Activated CD8-positive, alpha-beta memory T cell treated with anti-CD3 and anti-CD28 coated beads, Interleukin-2, amount 10 ng/mL, durations not matched to agents 7 days and 5 days (primary cell): ENCODE measurements around the gene ZNF264. TPM values are rescaled to one million over a fixed set of nuclear protein-coding genes. Genes with fewer than 3 reads are reported as not detected.
A peak's percentile ranks its signal among the peaks of the same experiment; 100 is the strongest.
"Not testable (repeated sequence)": the region's sequence is repeated elsewhere in the genome, so short reads cannot be mapped to it uniquely, and the experiment has no call there.

ENCODE experiments used
- ATAC-seq: fragments of 150-1000 bp; cut with Tn5 transposase; one replicate; pipeline ENCODE4 v1.10.0; 2021; ENCODE audit warnings: moderate library complexity
- CTCF ChIA-PET: fragments of 350-600 bp; sonication (Branson Sonifier 250); formaldehyde crosslinking; loops from one replicate; lab custom pipeline; 2021; ENCODE audit warnings: antibody characterized with exemption; lab: Charles Lee
- DNase-seq: peaks from one replicate; pipeline ENCODE4 v3.0.0-alpha.2; 2020
- H3K27ac Mint-ChIP-seq: one replicate; pipeline ENCODE4 v1.8.0; 2021; ENCODE audit warnings: mild to moderate bottlenecking, mixed read lengths
- H3K27me3 Mint-ChIP-seq: one replicate; pipeline ENCODE4 v1.8.0; 2021; ENCODE audit warnings: mixed read lengths
- H3K36me3 Mint-ChIP-seq: one replicate; pipeline ENCODE4 v1.8.0; 2021; ENCODE audit warnings: mild to moderate bottlenecking, mixed read lengths
- H3K4me1 Mint-ChIP-seq: one replicate; pipeline ENCODE4 v1.8.0; 2021; ENCODE audit warnings: mixed read lengths
- H3K4me3 Mint-ChIP-seq: one replicate; pipeline ENCODE4 v1.8.0; 2021; ENCODE audit warnings: mild to moderate bottlenecking, moderate library complexity, mixed read lengths
- H3K9me3 Mint-ChIP-seq: one replicate; pipeline ENCODE4 v1.8.0; 2022; ENCODE audit warnings: low read depth, mixed read lengths
- total RNA-seq, 2 experiments: library from RNA; stranded (reverse); gene quantifications; one replicate each; pipeline ENCODE4 v1.2.3, GENCODE V29; 2021

Gene ZNF264
- total RNA-seq: 10 to 100 TPM; 27.5 to 40.4 TPM

- peaks cover 26% of the 10 kb centered on the region for H3K4me1 Mint-ChIP-seq
- peak; percentile 97 for ATAC-seq
- peaks cover 20% of the 10 kb centered on the region for H3K9me3 Mint-ChIP-seq
- H3K4me3 Mint-ChIP-seq: peak within 1 kb of the TSS; percentile 94
- H3K36me3 Mint-ChIP-seq: peaks cover 64% of the 10 kb centered on the region
- CTCF ChIA-PET: interaction anchor here (0.9 to 1.4 kb wide), 3 partner anchors 22 to 198 kb away, joined by 3 to 4 read pairs (median 3); no protein-coding TSS in a partner anchor
- H3K27ac Mint-ChIP-seq: peak within 1 kb of the TSS; percentile 90
- H3K27me3 Mint-ChIP-seq: peaks cover 3% of the 10 kb centered on the region
- DNase-seq: peak; percentile 92
Observed at GRCh38 chr19:57191141-57192076, at the start of gene ZNF264. Gene ZNF264, plus strand, starts transcription at chr19:57191500. Its CDS starts 414 bp downstream, at chr19:57191914.

- no peaks in the 10 kb centered on the region for H3K27me3 Mint-ChIP-seq
- DNase-seq: no peak
- H3K4me1 Mint-ChIP-seq: no peaks in the 10 kb centered on the region
- H3K36me3 Mint-ChIP-seq: peaks cover 3% of the 10 kb centered on the region
- no peak overlapping the region for H3K27ac Mint-ChIP-seq
- no peak overlapping the region for H3K4me3 Mint-ChIP-seq
- no peak for ATAC-seq
- CTCF ChIA-PET: no interaction called here
- H3K9me3 Mint-ChIP-seq: peaks cover 19% of the 10 kb centered on the region
Observed at GRCh38 chr19:57141699-57142098, 49.6 kb upstream of the ZNF264 start.

- H3K27me3 Mint-ChIP-seq: no peaks in the 10 kb centered on the region
- peaks cover 9% of the 10 kb centered on the region for H3K9me3 Mint-ChIP-seq
- CTCF ChIA-PET: no interaction called here
- DNase-seq: no peak
- ATAC-seq: no peak
- H3K36me3 Mint-ChIP-seq: no peaks in the 10 kb centered on the region
- H3K4me3 Mint-ChIP-seq: no peak overlapping the region
- no peaks in the 10 kb centered on the region for H3K4me1 Mint-ChIP-seq
- no peak overlapping the region for H3K27ac Mint-ChIP-seq
Observed at GRCh38 chr19:57152921-57153320, 38.4 kb upstream of the ZNF264 start.

- Mint-ChIP-seq H3K4me3 (no peak overlapping the region), H3K27ac (no peak overlapping the region), H3K36me3 (peaks cover 3% of the 10 kb centered on the region), H3K27me3 (no peaks in the 10 kb centered on the region), H3K9me3 (peaks cover 15% of the 10 kb centered on the region), H3K4me1 (no peaks in the 10 kb centered on the region)
- no peak for ATAC-seq
- DNase-seq: no peak
- CTCF ChIA-PET: no interaction called here
Observed at GRCh38 chr19:57161985-57162539, 29.2 kb upstream of the ZNF264 start.

GRCh38 chr19:57165846-57166245, 25.5 kb upstream of the ZNF264 start:
- DNase-seq (no peak), ATAC-seq (no peak)
- Mint-ChIP-seq H3K27ac (no peak overlapping the region), H3K9me3 (peaks cover 14% of the 10 kb centered on the region), H3K27me3 (no peaks in the 10 kb centered on the region), H3K4me3 (no peak overlapping the region), H3K36me3 (peaks cover 3% of the 10 kb centered on the region), H3K4me1 (no peaks in the 10 kb centered on the region)
- CTCF ChIA-PET: no interaction called here

GRCh38 chr19:57167385-57167784, 23.9 kb upstream of the ZNF264 start, which contains the start of gene DUXA:
Gene DUXA, minus strand, starts transcription at chr19:57167485. Its CDS starts 42 bp downstream, at chr19:57167443.
- CTCF ChIA-PET: no interaction called here
- Mint-ChIP-seq H3K4me1 (peaks cover 7% of the 10 kb centered on the region), H3K4me3 (no peak within 1 kb of the TSS), H3K36me3 (peaks cover 6% of the 10 kb centered on the region), H3K27me3 (no peaks in the 10 kb centered on the region), H3K27ac (no peak within 1 kb of the TSS), H3K9me3 (peaks cover 14% of the 10 kb centered on the region)
- ATAC-seq (no peak), DNase-seq (no peak)

- H3K27ac Mint-ChIP-seq: no peak overlapping the region
- no peaks in the 10 kb centered on the region for H3K27me3 Mint-ChIP-seq
- ATAC-seq (peak; percentile 68), DNase-seq (peak; percentile 51)
- peaks cover 8% of the 10 kb centered on the region for H3K4me1 Mint-ChIP-seq
- CTCF ChIA-PET: no interaction called here
- H3K4me3 Mint-ChIP-seq: peak overlapping the region; percentile 44
- peaks cover 15% of the 10 kb centered on the region for H3K9me3 Mint-ChIP-seq
- peaks cover 11% of the 10 kb centered on the region for H3K36me3 Mint-ChIP-seq
Observed at GRCh38 chr19:57171551-57172081, 19.7 kb upstream of the ZNF264 start.

GRCh38 chr19:57190301-57190700, 999 bp upstream of the ZNF264 start:
- Mint-ChIP-seq H3K4me1 (peaks cover 26% of the 10 kb centered on the region), H3K4me3 (peak overlapping the region; percentile 94), H3K27me3 (peaks cover 3% of the 10 kb centered on the region), H3K36me3 (peaks cover 56% of the 10 kb centered on the region), H3K27ac (peak overlapping the region; percentile 90), H3K9me3 (peaks cover 18% of the 10 kb centered on the region)
- no peak for DNase-seq
- no peak for ATAC-seq
- CTCF ChIA-PET: interaction anchor here (0.9 kb wide), 1 partner anchor 23 kb away, joined by 4 read pairs; no protein-coding TSS in a partner anchor

- DNase-seq (no peak), ATAC-seq (no peak)
- H3K4me3 Mint-ChIP-seq: peak overlapping the region; percentile 94
- peak overlapping the region; percentile 84 for H3K27ac Mint-ChIP-seq
- H3K36me3 Mint-ChIP-seq: peaks cover 71% of the 10 kb centered on the region
- H3K9me3 Mint-ChIP-seq: peaks cover 20% of the 10 kb centered on the region
- CTCF ChIA-PET: interaction anchor here (1.4 kb wide), 1 partner anchor 197 kb away, joined by 3 read pairs; no protein-coding TSS in a partner anchor
- H3K4me1 Mint-ChIP-seq: peaks cover 26% of the 10 kb centered on the region
- peaks cover 3% of the 10 kb centered on the region for H3K27me3 Mint-ChIP-seq
Observed at GRCh38 chr19:57192077-57192420, 749 bp downstream of the ZNF264 start.

GRCh38 chr19:57192993-57193392, 1.7 kb downstream of the ZNF264 start:
- H3K9me3 Mint-ChIP-seq: peaks cover 19% of the 10 kb centered on the region
- DNase-seq (no peak), ATAC-seq (no peak)
- H3K27me3 Mint-ChIP-seq: peaks cover 3% of the 10 kb centered on the region
- H3K36me3 Mint-ChIP-seq: peaks cover 80% of the 10 kb centered on the region
- H3K4me1 Mint-ChIP-seq: peaks cover 26% of the 10 kb centered on the region
- H3K4me3 Mint-ChIP-seq: peak overlapping the region; percentile 94
- H3K27ac Mint-ChIP-seq: peak overlapping the region; percentile 6
- CTCF ChIA-PET: no interaction called here

- H3K27ac Mint-ChIP-seq, ATAC-seq, DNase-seq, H3K4me3 Mint-ChIP-seq, H3K27me3 Mint-ChIP-seq, CTCF ChIA-PET: not testable (repeated sequence)
- H3K4me1 Mint-ChIP-seq: peaks cover 11% of the 10 kb centered on the region
- peaks cover 94% of the 10 kb centered on the region for H3K36me3 Mint-ChIP-seq
- peaks cover 12% of the 10 kb centered on the region for H3K9me3 Mint-ChIP-seq
Observed at GRCh38 chr19:57197874-57198273, 6.6 kb downstream of the ZNF264 start.

GRCh38 chr19:57202160-57202559, 10.9 kb downstream of the ZNF264 start:
- no peaks in the 10 kb centered on the region for H3K4me1 Mint-ChIP-seq
- ATAC-seq: no peak
- H3K9me3 Mint-ChIP-seq: peaks cover 7% of the 10 kb centered on the region
- H3K36me3 Mint-ChIP-seq: peaks cover 84% of the 10 kb centered on the region
- no peaks in the 10 kb centered on the region for H3K27me3 Mint-ChIP-seq
- CTCF ChIA-PET: no interaction called here
- no peak overlapping the region for H3K27ac Mint-ChIP-seq
- DNase-seq: no peak
- H3K4me3 Mint-ChIP-seq: no peak overlapping the region

GRCh38 chr19:57210381-57210780, 19.1 kb downstream of the ZNF264 start:
- CTCF ChIA-PET: no interaction called here
- DNase-seq (peak; percentile 1), ATAC-seq (no peak)
- peaks cover 73% of the 10 kb centered on the region for H3K36me3 Mint-ChIP-seq
- H3K27ac Mint-ChIP-seq: no peak overlapping the region
- H3K27me3 Mint-ChIP-seq: no peaks in the 10 kb centered on the region
- no peaks in the 10 kb centered on the region for H3K4me1 Mint-ChIP-seq
- peaks cover 12% of the 10 kb centered on the region for H3K9me3 Mint-ChIP-seq
- no peak overlapping the region for H3K4me3 Mint-ChIP-seq
